SK-N-MC (cell line): ENCODE measurements around the gene PRKCZ.

Experiments
- EZH2 ChIP-seq: fragments of 200-600 bp; sonication (generic); IDR thresholded peaks from one replicate; pipeline ENCODE4 v1.6.1; 2017; ENCODE audit warnings: antibody characterized with exemption
- POLR2AphosphoS5 ChIP-seq: IDR thresholded peaks from 2 replicates; pipeline ENCODE4 v1.6.1; 2012; ENCODE audit warnings: mild to moderate bottlenecking, low read depth, low read length, borderline replicate concordance

- no peak for TF ChIP-seq EZH2
- no peak for TF ChIP-seq POLR2AphosphoS5
Observed at GRCh38 chr1:2044510-2045319, 5.5 kb upstream of the PRKCZ start.
